Kidney glomerular epithelial cell (primary cell): Measurements from ENCODE around the gene MINDY4.

ENCODE experiments used
- DNase-seq: peaks from one replicate; lab custom pipeline; 2025; lab: John Stamatoyannopoulos, UW

Gene MINDY4

GRCh38 chr7:30775992-30776391 lies 4.8 kb downstream of the MINDY4 start:
- DNase-seq = no peak

GRCh38 chr7:30776971-30777370 lies 5.8 kb downstream of the MINDY4 start:
- no peak for DNase-seq

- no peak for DNase-seq
Measured at GRCh38 chr7:30778255-30779025, 7.2 kb downstream of the MINDY4 start.

- no peak for DNase-seq
Measured at GRCh38 chr7:30779574-30779973, 8.4 kb downstream of the MINDY4 start.

- no peak for DNase-seq
Measured at GRCh38 chr7:30780941-30781340, 9.7 kb downstream of the MINDY4 start.

GRCh38 chr7:30782690-30783089 lies 11.5 kb downstream of the MINDY4 start:
- no peak for DNase-seq

GRCh38 chr7:30785786-30786185 lies 14.6 kb downstream of the MINDY4 start:
- DNase-seq = no peak

GRCh38 chr7:30787486-30787885 lies 16.3 kb downstream of the MINDY4 start:
- DNase-seq = no peak

GRCh38 chr7:30788640-30789333 lies 17.6 kb downstream of the MINDY4 start:
- no peak for DNase-seq

GRCh38 chr7:30789334-30789711 lies 18.1 kb downstream of the MINDY4 start:
- DNase-seq = peak; percentile 55

GRCh38 chr7:30790356-30790755 lies 19.1 kb downstream of the MINDY4 start:
- no peak for DNase-seq

- DNase-seq = no peak
Measured at GRCh38 chr7:30791114-30791513, 19.9 kb downstream of the MINDY4 start.

GRCh38 chr7:30795161-30795948 lies 24.1 kb downstream of the MINDY4 start:
- peak; percentile 29 for DNase-seq

- DNase-seq = peak; percentile 81
Measured at GRCh38 chr7:30796105-30796869, 25.1 kb downstream of the MINDY4 start.

- no peak for DNase-seq
Measured at GRCh38 chr7:30797176-30798040, 26.2 kb downstream of the MINDY4 start.

- DNase-seq = peak; percentile 52
Measured at GRCh38 chr7:30799206-30799975, 28.2 kb downstream of the MINDY4 start.

GRCh38 chr7:30799976-30800661 lies 28.9 kb downstream of the MINDY4 start:
- DNase-seq = no peak

GRCh38 chr7:30800785-30801252 lies 29.6 kb downstream of the MINDY4 start:
- peak; percentile 72 for DNase-seq

- DNase-seq = no peak
Measured at GRCh38 chr7:30802812-30803211, 31.6 kb downstream of the MINDY4 start.
